Stimulated activated naive B cell treated with anti-CD40 and anti-IgM and Interleukin-4, amounts not matched to agents 10 μg/mL and 1 μg/mL and 100 μg/mL, for 72 hours (primary cell): ENCODE results near the gene CAP1.
"Not testable (repeated sequence)": the region's sequence is repeated elsewhere in the genome, so short reads cannot be mapped to it uniquely, and the experiment has no call there.

ENCODE experiments used
- ATAC-seq, 2 donors: fragments of 150-1000 bp; cut with Tn5 transposase; replicated peaks; 2 replicates each; pipeline ENCODE4 v1.10.0; 2021; ENCODE audit warnings: moderate library complexity in 1 of 2
- DNase-seq: peaks from one replicate; pipeline ENCODE4 v3.0.0; 2021
- H3K27ac Mint-ChIP-seq: one replicate; pipeline ENCODE4 v1.8.0; 2022; ENCODE audit warnings: mild to moderate bottlenecking, mixed read lengths
- H3K27me3 Mint-ChIP-seq, 2 donors: one replicate each; pipeline ENCODE4 v1.8.0; 2022; ENCODE audit warnings: mixed read lengths in 2 of 2
- H3K36me3 Mint-ChIP-seq, 2 donors: one replicate each; pipeline ENCODE4 v1.8.0; 2022; ENCODE audit warnings: mixed read lengths in 2 of 2, mild to moderate bottlenecking in 1 of 2
- H3K4me1 Mint-ChIP-seq, 2 donors: one replicate each; pipeline ENCODE4 v1.8.0; 2022; ENCODE audit warnings: mixed read lengths in 2 of 2, mild to moderate bottlenecking in 1 of 2
- H3K4me3 Mint-ChIP-seq, 2 donors: one replicate each; pipeline ENCODE4 v1.8.0; 2022; ENCODE audit warnings: mild to moderate bottlenecking in 2 of 2, mixed read lengths in 2 of 2, moderate library complexity in 1 of 2
- H3K9me3 Mint-ChIP-seq, 2 donors: one replicate each; pipeline ENCODE4 v1.8.0; 2022; ENCODE audit warnings: mixed read lengths in 2 of 2, mild to moderate bottlenecking in 1 of 2

Gene CAP1

GRCh38 chr1:40079774-40080400 is 39.4 kb downstream of the CAP1 start:
- ATAC-seq, result no peak
- Mint-ChIP-seq H3K4me3 (no peak overlapping the region), H3K36me3 (peaks cover 30 to 54% of the 10 kb centered on the region in 2 donors), H3K9me3 (no peaks in the 10 kb centered on the region), H3K27ac (peak overlapping the region; percentile 62), H3K4me1 (peaks cover 7 to 11% of the 10 kb centered on the region in 2 donors), H3K27me3 (no peaks in the 10 kb centered on the region)
- DNase-seq, result no peak

DNA sequence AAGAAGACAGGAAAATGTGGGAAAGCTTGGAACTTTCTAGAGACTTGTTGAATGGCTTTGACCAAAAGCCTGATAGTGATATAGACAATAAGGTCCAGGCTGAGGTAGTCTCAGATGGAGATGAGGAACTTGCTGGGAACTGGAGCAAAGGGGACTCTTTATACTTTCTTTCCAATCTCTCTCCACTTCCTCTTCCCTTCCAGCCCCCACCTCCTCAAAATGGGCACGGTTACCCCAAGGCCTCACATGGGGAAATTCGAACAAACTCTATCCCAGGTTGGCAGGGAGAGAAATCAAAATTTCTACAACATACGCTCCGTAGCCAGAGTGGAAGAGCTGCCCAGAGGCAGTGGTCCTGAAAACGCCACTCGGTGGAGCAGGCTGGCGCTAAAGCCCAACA is 41.3 kb downstream of the CAP1 start:
- no peak overlapping the region for H3K27ac Mint-ChIP-seq
- H3K4me1 Mint-ChIP-seq, result peaks cover 12 to 13% of the 10 kb centered on the region in 2 donors
- H3K9me3 Mint-ChIP-seq, result no peaks in the 10 kb centered on the region
- DNase-seq, result no peak
- no peak for ATAC-seq
- no peak overlapping the region for H3K4me3 Mint-ChIP-seq
- peaks cover 37 to 65% of the 10 kb centered on the region in 2 donors for H3K36me3 Mint-ChIP-seq
- no peaks in the 10 kb centered on the region for H3K27me3 Mint-ChIP-seq

GRCh38 chr1:40084750-40085149 is 44.2 kb downstream of the CAP1 start:
- not testable (repeated sequence) for H3K4me3 Mint-ChIP-seq, H3K27ac Mint-ChIP-seq
- peak; percentile 32 for DNase-seq

GRCh38 chr1:40090652-40091355 is 50.3 kb downstream of the CAP1 start:
- H3K4me1 Mint-ChIP-seq, result peaks cover 14% of the 10 kb centered on the region in 2 donors
- DNase-seq (no peak), ATAC-seq (no peak)
- H3K9me3 Mint-ChIP-seq, result no peaks in the 10 kb centered on the region
- peaks cover 30 to 53% of the 10 kb centered on the region in 2 donors for H3K36me3 Mint-ChIP-seq
- no peak overlapping the region for H3K27ac Mint-ChIP-seq
- no peaks in the 10 kb centered on the region for H3K27me3 Mint-ChIP-seq
- H3K4me3 Mint-ChIP-seq, result no peak overlapping the region

More at GRCh38 chr1:40084750-40085149, 44.2 kb downstream of the CAP1 start:
- not testable (repeated sequence) for H3K9me3 Mint-ChIP-seq, H3K27me3 Mint-ChIP-seq, ATAC-seq
- peaks cover 38 to 67% of the 10 kb centered on the region in 2 donors for H3K36me3 Mint-ChIP-seq
- H3K4me1 Mint-ChIP-seq, result peaks cover 9 to 12% of the 10 kb centered on the region in 2 donors

DNA sequence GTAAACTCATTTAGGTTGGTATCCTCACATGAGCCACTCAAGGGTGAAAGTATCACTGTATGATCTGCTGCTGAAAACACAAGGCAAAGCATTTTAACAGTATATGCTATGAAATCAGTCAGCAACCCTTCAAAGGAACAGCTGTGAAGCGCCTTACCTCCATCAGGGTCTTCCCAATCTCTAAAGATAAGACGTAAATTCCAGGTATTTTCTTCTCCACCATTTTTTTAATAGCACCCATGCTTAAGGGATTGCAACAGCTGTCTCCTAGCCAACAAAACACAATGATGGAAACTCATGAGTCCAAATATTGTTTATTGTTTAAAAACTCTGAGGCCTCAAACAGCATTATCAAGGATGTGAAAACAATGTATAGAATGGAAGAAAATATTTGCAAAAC is 51.7 kb downstream of the CAP1 start:
- H3K4me1 Mint-ChIP-seq, result peaks cover 20 to 24% of the 10 kb centered on the region in 2 donors
- no peak overlapping the region for H3K27ac Mint-ChIP-seq
- no peaks in the 10 kb centered on the region for H3K27me3 Mint-ChIP-seq
- DNase-seq (no peak), ATAC-seq (no peak)
- H3K4me3 Mint-ChIP-seq, result no peak overlapping the region
- peaks cover 27 to 48% of the 10 kb centered on the region in 2 donors for H3K36me3 Mint-ChIP-seq
- H3K9me3 Mint-ChIP-seq, result no peaks in the 10 kb centered on the region

GRCh38 chr1:40092706-40093639 is 52.4 kb downstream of the CAP1 start:
- H3K27ac Mint-ChIP-seq, result no peak overlapping the region
- peaks cover 24 to 30% of the 10 kb centered on the region in 2 donors for H3K4me1 Mint-ChIP-seq
- H3K27me3 Mint-ChIP-seq, result no peaks in the 10 kb centered on the region
- ATAC-seq, result no peak
- no peaks in the 10 kb centered on the region for H3K9me3 Mint-ChIP-seq
- no peak overlapping the region for H3K4me3 Mint-ChIP-seq
- H3K36me3 Mint-ChIP-seq, result peaks cover 23 to 43% of the 10 kb centered on the region in 2 donors
- no peak for DNase-seq

- peaks cover 21 to 34% of the 10 kb centered on the region in 2 donors for H3K36me3 Mint-ChIP-seq
- H3K4me3 Mint-ChIP-seq, result peak overlapping the region in 1 of 2 donors; percentile 10
- no peaks in the 10 kb centered on the region for H3K9me3 Mint-ChIP-seq
- ATAC-seq, result no peak
- peaks cover 24 to 30% of the 10 kb centered on the region in 2 donors for H3K4me1 Mint-ChIP-seq
- peaks cover 0 to 2% of the 10 kb centered on the region in 2 donors for H3K27me3 Mint-ChIP-seq
- no peak overlapping the region for H3K27ac Mint-ChIP-seq
- DNase-seq, result no peak
These were observed 54.1 kb downstream of the CAP1 start for GRCh38 chr1:40094466-40095110.

- no peak for DNase-seq
- Mint-ChIP-seq H3K4me1 (peaks cover 24 to 30% of the 10 kb centered on the region in 2 donors), H3K27me3 (peaks cover 0 to 6% of the 10 kb centered on the region in 2 donors), H3K27ac (no peak overlapping the region), H3K4me3 (peak overlapping the region; percentile 0 to 1), H3K36me3 (peaks cover 19 to 27% of the 10 kb centered on the region in 2 donors), H3K9me3 (no peaks in the 10 kb centered on the region)
- ATAC-seq, result no peak
These were observed 55.3 kb downstream of the CAP1 start for GRCh38 chr1:40095806-40096205.

DNA sequence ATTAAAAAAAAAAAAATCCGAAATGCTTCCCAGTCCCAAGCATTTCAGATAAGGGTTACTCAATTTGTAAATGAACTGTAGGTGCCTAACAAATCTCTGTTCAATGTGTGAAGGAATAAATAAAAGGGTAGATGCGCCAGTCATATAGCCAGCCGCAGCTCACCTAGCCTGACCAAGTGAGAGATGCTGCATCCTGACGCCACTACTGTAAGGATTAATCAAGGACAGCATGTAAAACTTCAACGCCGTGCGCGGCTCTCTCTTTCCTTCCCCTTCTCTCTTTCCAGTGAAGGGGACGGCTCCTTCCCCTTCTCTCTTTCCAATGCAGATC is 56.1 kb downstream of the CAP1 start:
- no peak for DNase-seq
- peak; percentile 50 to 59 for ATAC-seq
- Mint-ChIP-seq H3K27ac (peak overlapping the region; percentile 96), H3K4me3 (peak overlapping the region; percentile 90 to 93), H3K36me3 (peaks cover 14 to 23% of the 10 kb centered on the region in 2 donors), H3K27me3 (peaks cover 3 to 6% of the 10 kb centered on the region in 2 donors), H3K9me3 (no peaks in the 10 kb centered on the region), H3K4me1 (peaks cover 24 to 30% of the 10 kb centered on the region in 2 donors)

- Mint-ChIP-seq H3K4me1 (peaks cover 24 to 30% of the 10 kb centered on the region in 2 donors), H3K27me3 (peaks cover 6 to 9% of the 10 kb centered on the region in 2 donors), H3K9me3 (peaks cover 0 to under 1% of the 10 kb centered on the region in 2 donors), H3K4me3 (peak within 1 kb of the TSS; percentile 90 to 93), H3K36me3 (peaks cover 14 to 21% of the 10 kb centered on the region in 2 donors), H3K27ac (peak within 1 kb of the TSS; percentile 96)
- ATAC-seq, result peak; percentile 91 to 94
- DNase-seq, result peak; percentile 67
These were observed 56.7 kb downstream of the CAP1 start, which contains the start of gene PPT1 for GRCh38 chr1:40096977-40097782. Gene PPT1 (minus strand): TSS chr1:40097252. CDS start chr1:40097238, 14 bp downstream.

- peaks cover 5 to 6% of the 10 kb centered on the region in 2 donors for H3K9me3 Mint-ChIP-seq
- H3K36me3 Mint-ChIP-seq, result peaks cover 4 to 5% of the 10 kb centered on the region in 2 donors
- ATAC-seq (no peak), DNase-seq (no peak)
- H3K27me3 Mint-ChIP-seq, result peaks cover 6 to 14% of the 10 kb centered on the region in 2 donors
- peaks cover 4 to 6% of the 10 kb centered on the region in 2 donors for H3K4me1 Mint-ChIP-seq
- no peak overlapping the region for H3K4me3 Mint-ChIP-seq
- no peak overlapping the region for H3K27ac Mint-ChIP-seq
These were observed 61.5 kb downstream of the CAP1 start for GRCh38 chr1:40102038-40102437.

GRCh38 chr1:40102896-40103295 is 62.4 kb downstream of the CAP1 start:
- ATAC-seq (no peak), DNase-seq (no peak)
- no peak overlapping the region for H3K27ac Mint-ChIP-seq
- H3K9me3 Mint-ChIP-seq, result peaks cover 5 to 6% of the 10 kb centered on the region in 2 donors
- peaks cover 4 to 5% of the 10 kb centered on the region in 2 donors for H3K36me3 Mint-ChIP-seq
- H3K4me1 Mint-ChIP-seq, result no peaks in the 10 kb centered on the region
- H3K4me3 Mint-ChIP-seq, result no peak overlapping the region
- peaks cover 14 to 22% of the 10 kb centered on the region in 2 donors for H3K27me3 Mint-ChIP-seq

DNA sequence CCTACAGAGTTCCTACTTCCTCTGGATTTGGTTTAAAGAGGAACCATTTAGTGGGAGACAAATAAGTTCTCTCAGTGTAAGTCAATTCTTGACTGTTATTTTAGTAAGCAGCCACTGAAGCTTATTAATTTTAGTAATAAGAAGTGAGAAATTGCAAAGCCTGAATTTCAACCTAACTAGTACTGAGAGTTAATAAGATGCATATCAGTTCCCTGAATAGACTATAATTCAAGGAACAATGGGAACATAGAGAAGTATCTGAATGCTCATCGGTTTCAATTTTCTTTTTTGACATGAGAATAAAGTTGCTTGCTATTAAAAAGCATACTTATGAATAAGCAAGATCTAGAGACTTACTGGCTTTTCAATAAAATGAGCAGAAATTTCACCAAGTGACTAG is 64.5 kb downstream of the CAP1 start:
- no peaks in the 10 kb centered on the region for H3K4me1 Mint-ChIP-seq
- peaks cover 8 to 16% of the 10 kb centered on the region in 2 donors for H3K9me3 Mint-ChIP-seq
- DNase-seq, result no peak
- peaks cover 21 to 37% of the 10 kb centered on the region in 2 donors for H3K27me3 Mint-ChIP-seq
- no peak overlapping the region for H3K4me3 Mint-ChIP-seq
- peaks cover 4 to 16% of the 10 kb centered on the region in 2 donors for H3K36me3 Mint-ChIP-seq
- H3K27ac Mint-ChIP-seq, result no peak overlapping the region
- no peak for ATAC-seq
